ENCODE measurements around the gene WNK2. TPM values are rescaled to one million over a fixed set of nuclear protein-coding genes. Genes with fewer than 3 reads are reported as not detected.
A peak's percentile ranks its signal among the peaks of the same experiment; 100 is the strongest.

WNK2 gene
- total and polyA plus RNA-seq, 4 donors: 29.2 to 124 (median 69.5) TPM

DNA sequence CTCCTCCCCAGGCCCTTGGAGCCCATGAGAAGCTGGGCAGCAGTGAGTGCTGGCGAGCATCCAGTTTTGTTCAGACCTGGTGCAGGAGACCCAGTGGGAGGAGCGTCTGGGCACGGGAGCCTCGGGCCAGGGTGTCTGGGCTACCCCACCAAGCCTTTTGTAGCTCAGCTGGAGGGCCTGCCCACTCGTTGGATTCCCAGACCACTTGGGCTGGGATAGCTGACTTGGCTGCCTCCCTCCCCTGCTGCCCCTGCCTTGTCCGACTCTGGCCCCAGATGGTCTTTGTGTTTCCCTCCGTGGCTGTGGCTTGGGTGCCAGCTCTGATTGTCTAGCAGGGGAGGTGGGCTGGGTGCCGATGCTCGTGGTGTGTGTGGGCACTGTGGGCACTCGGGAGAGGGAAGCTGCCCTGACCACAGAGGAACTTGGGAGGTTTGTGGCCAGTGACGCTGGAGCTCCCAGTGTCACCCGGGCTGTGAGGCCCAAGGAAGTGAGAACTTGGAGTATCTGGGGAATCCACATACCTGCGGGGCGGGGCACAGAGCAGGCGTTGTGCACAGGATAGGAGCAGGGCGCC lies 47.3 kb downstream of the WNK2 start:
- 55% methylated on average over 16 of the region's 16 CpGs for WGBS (ENCODE audit: insufficient coverage)
- Histone ChIP-seq H3K36me3 (ENCODE audit: control insufficient read depth, insufficient read depth, low read length) (peaks cover 58% of the 10 kb centered on the region), H3K27ac (ENCODE audit: low read depth, low read length) (no peak overlapping the region), H3K4me1 (ENCODE audit: control insufficient read depth, insufficient read depth, low read length) (peaks cover 57% of the 10 kb centered on the region), H3K9me3 (ENCODE audit: control insufficient read depth, insufficient read depth, low read length) (no peaks in the 10 kb centered on the region), H3K4me3 (ENCODE audit: low read depth, low read length) (no peak overlapping the region), H3K27me3 (ENCODE audit: control insufficient read depth, insufficient read depth, low read length) (no peaks in the 10 kb centered on the region)
- peak in 1 of 6 donors; percentile 35 for DNase-seq (ENCODE audit: low read depth in 4 of 6, low spot score in 6 of 6)

- WGBS (ENCODE audit: insufficient coverage): 95% methylated on average over 10 of the region's 10 CpGs
Observed at GRCh38 chr9:93231716-93232115, 47.8 kb downstream of the WNK2 start.

DNA sequence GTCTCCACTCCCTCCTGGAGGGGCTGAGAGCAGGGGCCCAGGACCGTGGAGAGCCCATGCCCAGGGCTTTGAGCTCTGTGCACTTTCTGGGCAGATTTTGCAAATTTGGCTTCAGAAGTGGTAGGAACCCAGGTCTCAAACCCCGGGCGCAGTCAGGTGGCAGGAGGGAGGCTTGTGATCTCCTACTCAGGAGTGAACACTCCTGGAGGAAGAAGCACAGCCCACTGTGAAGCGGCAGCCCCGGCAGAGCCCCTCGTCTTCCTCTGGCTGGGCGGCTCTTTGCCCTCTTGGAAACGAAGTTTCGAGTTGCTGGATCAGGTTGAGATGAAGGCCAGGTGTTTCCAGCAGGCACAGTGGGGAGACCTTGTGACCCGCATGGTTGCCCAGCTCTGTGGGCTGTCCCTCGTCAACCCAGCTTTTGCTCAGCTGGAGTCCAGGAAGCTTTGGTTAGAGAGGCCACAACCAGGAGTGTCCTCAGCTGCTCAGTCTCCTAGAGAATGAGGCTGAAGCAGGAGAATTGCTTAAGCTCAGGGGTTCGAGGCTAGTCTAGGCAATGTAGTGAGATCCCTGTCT lies 48.5 kb downstream of the WNK2 start:
- peaks cover 58% of the 10 kb centered on the region for H3K4me1 ChIP-seq (ENCODE audit: control insufficient read depth, insufficient read depth, low read length)
- no peak overlapping the region for H3K4me3 ChIP-seq (ENCODE audit: low read depth, low read length)
- H3K9me3 ChIP-seq (ENCODE audit: control insufficient read depth, insufficient read depth, low read length): no peaks in the 10 kb centered on the region
- peaks cover 65% of the 10 kb centered on the region for H3K36me3 ChIP-seq (ENCODE audit: control insufficient read depth, insufficient read depth, low read length)
- 91% methylated on average over 11 of the region's 12 CpGs for WGBS (ENCODE audit: insufficient coverage)
- no peak for DNase-seq (ENCODE audit: low read depth in 4 of 6, low spot score in 6 of 6)
- H3K27me3 ChIP-seq (ENCODE audit: control insufficient read depth, insufficient read depth, low read length): no peaks in the 10 kb centered on the region
- H3K27ac ChIP-seq (ENCODE audit: low read depth, low read length): no peak overlapping the region

More at GRCh38 chr9:93231716-93232115, 47.8 kb downstream of the WNK2 start:
- H3K9me3 ChIP-seq (ENCODE audit: control insufficient read depth, insufficient read depth, low read length): no peaks in the 10 kb centered on the region
- H3K4me1 ChIP-seq (ENCODE audit: control insufficient read depth, insufficient read depth, low read length): peaks cover 58% of the 10 kb centered on the region
- H3K36me3 ChIP-seq (ENCODE audit: control insufficient read depth, insufficient read depth, low read length): peaks cover 63% of the 10 kb centered on the region
- H3K27ac ChIP-seq (ENCODE audit: low read depth, low read length): no peak overlapping the region
- no peaks in the 10 kb centered on the region for H3K27me3 ChIP-seq (ENCODE audit: control insufficient read depth, insufficient read depth, low read length)
- DNase-seq (ENCODE audit: low read depth in 4 of 6, low spot score in 6 of 6): no peak
- no peak overlapping the region for H3K4me3 ChIP-seq (ENCODE audit: low read depth, low read length)

DNA sequence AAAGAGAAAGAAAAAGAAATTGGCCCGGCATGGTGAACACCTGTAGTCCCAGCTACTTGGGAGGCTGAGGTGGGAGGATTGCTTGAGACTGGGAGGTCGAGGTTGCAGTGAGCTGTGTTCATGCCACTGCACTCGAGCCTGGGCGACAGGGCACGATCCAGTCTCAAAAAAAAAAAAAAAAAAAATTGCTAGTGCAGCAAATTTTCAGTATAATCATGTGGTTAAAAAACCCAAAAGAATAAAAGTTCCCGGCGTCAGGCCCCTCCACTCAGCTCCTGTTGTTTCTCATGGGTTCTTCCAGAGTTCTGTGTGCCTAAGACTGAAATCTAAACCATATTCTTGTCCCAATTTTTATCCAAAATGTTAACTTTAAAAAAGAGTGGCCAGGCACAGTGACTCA lies 49.1 kb downstream of the WNK2 start:
- peaks cover 57% of the 10 kb centered on the region for H3K4me1 ChIP-seq (ENCODE audit: control insufficient read depth, insufficient read depth, low read length)
- WGBS (ENCODE audit: insufficient coverage): 89% methylated on average over 3 of the region's 7 CpGs
- H3K4me3 ChIP-seq (ENCODE audit: low read depth, low read length): no peak overlapping the region
- peaks cover 68% of the 10 kb centered on the region for H3K36me3 ChIP-seq (ENCODE audit: control insufficient read depth, insufficient read depth, low read length)
- no peaks in the 10 kb centered on the region for H3K9me3 ChIP-seq (ENCODE audit: control insufficient read depth, insufficient read depth, low read length)
- DNase-seq (ENCODE audit: low read depth in 4 of 6, low spot score in 6 of 6): no peak
- no peaks in the 10 kb centered on the region for H3K27me3 ChIP-seq (ENCODE audit: control insufficient read depth, insufficient read depth, low read length)
- H3K27ac ChIP-seq (ENCODE audit: low read depth, low read length): no peak overlapping the region

GRCh38 chr9:93234600-93234999 lies 50.7 kb downstream of the WNK2 start:
- no peaks in the 10 kb centered on the region for H3K27me3 ChIP-seq (ENCODE audit: control insufficient read depth, insufficient read depth, low read length)
- H3K9me3 ChIP-seq (ENCODE audit: control insufficient read depth, insufficient read depth, low read length): no peaks in the 10 kb centered on the region
- 91% methylated on average over 15 of the region's 15 CpGs for WGBS (ENCODE audit: insufficient coverage)
- peaks cover 77% of the 10 kb centered on the region for H3K36me3 ChIP-seq (ENCODE audit: control insufficient read depth, insufficient read depth, low read length)
- no peak for DNase-seq (ENCODE audit: low read depth in 4 of 6, low spot score in 6 of 6)
- H3K4me1 ChIP-seq (ENCODE audit: control insufficient read depth, insufficient read depth, low read length): peaks cover 58% of the 10 kb centered on the region
- no peak overlapping the region for H3K4me3 ChIP-seq (ENCODE audit: low read depth, low read length)
- H3K27ac ChIP-seq (ENCODE audit: low read depth, low read length): peak overlapping the region; percentile 61

DNA sequence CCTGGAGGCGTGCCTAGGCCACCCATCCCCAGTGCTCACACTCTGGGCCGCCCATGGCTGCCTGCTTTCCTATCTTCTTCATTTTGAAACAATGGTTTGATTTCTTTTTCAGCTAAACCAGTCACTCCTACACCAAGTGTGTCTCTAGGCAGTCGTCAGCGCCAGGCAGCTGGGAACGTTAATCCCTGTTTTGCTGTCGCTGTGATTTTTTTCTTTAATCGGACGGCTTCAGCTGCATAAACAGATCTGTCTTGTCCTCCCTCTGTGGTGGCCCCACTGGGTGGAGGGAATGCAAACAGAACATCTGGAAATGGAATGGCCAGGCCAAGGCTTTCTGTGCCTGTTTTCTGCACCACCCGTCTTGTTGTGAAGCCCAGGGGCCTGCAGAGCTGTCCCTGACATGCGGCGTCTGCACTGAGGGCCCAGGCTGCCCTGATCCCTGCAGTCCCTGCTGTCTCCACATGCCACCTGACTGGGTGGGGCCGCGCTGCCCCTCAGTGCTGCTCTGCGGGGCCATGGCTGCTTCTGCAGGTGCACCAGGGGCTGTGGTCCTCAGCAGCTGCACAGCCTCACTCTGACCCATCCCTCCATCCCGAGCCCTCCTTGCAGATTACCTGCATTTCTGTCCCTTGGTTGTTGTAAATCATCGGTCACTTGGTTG lies 51.5 kb downstream of the WNK2 start:
- Histone ChIP-seq H3K36me3 (ENCODE audit: control insufficient read depth, insufficient read depth, low read length) (peaks cover 77% of the 10 kb centered on the region), H3K27me3 (ENCODE audit: control insufficient read depth, insufficient read depth, low read length) (no peaks in the 10 kb centered on the region), H3K4me3 (ENCODE audit: low read depth, low read length) (no peak overlapping the region), H3K4me1 (ENCODE audit: control insufficient read depth, insufficient read depth, low read length) (peaks cover 56% of the 10 kb centered on the region), H3K27ac (ENCODE audit: low read depth, low read length) (peak overlapping the region; percentile 61), H3K9me3 (ENCODE audit: control insufficient read depth, insufficient read depth, low read length) (no peaks in the 10 kb centered on the region)
- DNase-seq (ENCODE audit: low read depth in 4 of 6, low spot score in 6 of 6): peak in 4 of 6 donors; percentile 28 to 81 (median 58)
- WGBS (ENCODE audit: insufficient coverage): 47% methylated on average over 15 of the region's 16 CpGs

DNA sequence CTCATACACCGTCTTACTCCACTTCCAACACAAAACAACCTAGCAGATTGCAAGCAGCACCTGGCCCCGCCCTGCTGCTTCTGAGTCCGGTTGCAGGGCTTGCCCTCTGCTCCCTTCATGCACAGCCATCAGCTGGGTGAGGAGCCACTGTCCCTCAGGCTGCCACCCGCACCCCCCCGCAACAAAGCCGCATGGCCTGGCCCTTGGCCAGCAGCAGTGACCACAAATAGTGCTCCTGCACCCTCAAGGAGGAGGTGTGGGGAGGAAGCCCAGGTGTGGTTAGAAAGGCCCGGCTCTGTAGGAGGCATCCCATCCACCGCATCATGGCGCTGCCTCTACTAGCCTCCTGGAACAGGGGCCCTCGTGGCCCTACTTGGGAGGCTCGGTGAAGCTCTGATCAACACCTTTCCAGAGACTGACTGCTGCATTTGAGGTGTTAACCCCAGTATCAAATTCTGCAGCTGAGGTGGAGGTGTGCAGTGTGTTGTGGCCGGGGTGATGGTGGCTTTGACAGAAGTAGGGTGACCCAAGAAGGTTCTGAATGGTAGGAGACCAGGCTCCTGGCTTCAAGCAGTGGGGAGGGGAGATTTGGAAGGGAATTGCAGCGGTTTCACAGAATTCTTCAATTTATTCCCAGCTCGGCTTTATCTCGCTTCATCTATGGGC lies 52.7 kb downstream of the WNK2 start:
- peaks cover 71% of the 10 kb centered on the region for H3K36me3 ChIP-seq (ENCODE audit: control insufficient read depth, insufficient read depth, low read length)
- H3K4me1 ChIP-seq (ENCODE audit: control insufficient read depth, insufficient read depth, low read length): peaks cover 51% of the 10 kb centered on the region
- no peaks in the 10 kb centered on the region for H3K9me3 ChIP-seq (ENCODE audit: control insufficient read depth, insufficient read depth, low read length)
- H3K4me3 ChIP-seq (ENCODE audit: low read depth, low read length): no peak overlapping the region
- no peak for DNase-seq (ENCODE audit: low read depth in 4 of 6, low spot score in 6 of 6)
- H3K27ac ChIP-seq (ENCODE audit: low read depth, low read length): no peak overlapping the region
- 89% methylated on average over 12 of the region's 15 CpGs for WGBS (ENCODE audit: insufficient coverage)
- H3K27me3 ChIP-seq (ENCODE audit: control insufficient read depth, insufficient read depth, low read length): no peaks in the 10 kb centered on the region

- H3K4me1 ChIP-seq (ENCODE audit: control insufficient read depth, insufficient read depth, low read length): peaks cover 46% of the 10 kb centered on the region
- no peak overlapping the region for H3K27ac ChIP-seq (ENCODE audit: low read depth, low read length)
- peaks cover 68% of the 10 kb centered on the region for H3K36me3 ChIP-seq (ENCODE audit: control insufficient read depth, insufficient read depth, low read length)
- H3K9me3 ChIP-seq (ENCODE audit: control insufficient read depth, insufficient read depth, low read length): no peaks in the 10 kb centered on the region
- no peak for DNase-seq (ENCODE audit: low read depth in 4 of 6, low spot score in 6 of 6)
- 50% methylated on average over 1 of the region's 2 CpGs for WGBS (ENCODE audit: insufficient coverage)
- H3K27me3 ChIP-seq (ENCODE audit: control insufficient read depth, insufficient read depth, low read length): no peaks in the 10 kb centered on the region
- H3K4me3 ChIP-seq (ENCODE audit: low read depth, low read length): no peak overlapping the region
Observed at GRCh38 chr9:93237540-93237939, 53.6 kb downstream of the WNK2 start.

DNA sequence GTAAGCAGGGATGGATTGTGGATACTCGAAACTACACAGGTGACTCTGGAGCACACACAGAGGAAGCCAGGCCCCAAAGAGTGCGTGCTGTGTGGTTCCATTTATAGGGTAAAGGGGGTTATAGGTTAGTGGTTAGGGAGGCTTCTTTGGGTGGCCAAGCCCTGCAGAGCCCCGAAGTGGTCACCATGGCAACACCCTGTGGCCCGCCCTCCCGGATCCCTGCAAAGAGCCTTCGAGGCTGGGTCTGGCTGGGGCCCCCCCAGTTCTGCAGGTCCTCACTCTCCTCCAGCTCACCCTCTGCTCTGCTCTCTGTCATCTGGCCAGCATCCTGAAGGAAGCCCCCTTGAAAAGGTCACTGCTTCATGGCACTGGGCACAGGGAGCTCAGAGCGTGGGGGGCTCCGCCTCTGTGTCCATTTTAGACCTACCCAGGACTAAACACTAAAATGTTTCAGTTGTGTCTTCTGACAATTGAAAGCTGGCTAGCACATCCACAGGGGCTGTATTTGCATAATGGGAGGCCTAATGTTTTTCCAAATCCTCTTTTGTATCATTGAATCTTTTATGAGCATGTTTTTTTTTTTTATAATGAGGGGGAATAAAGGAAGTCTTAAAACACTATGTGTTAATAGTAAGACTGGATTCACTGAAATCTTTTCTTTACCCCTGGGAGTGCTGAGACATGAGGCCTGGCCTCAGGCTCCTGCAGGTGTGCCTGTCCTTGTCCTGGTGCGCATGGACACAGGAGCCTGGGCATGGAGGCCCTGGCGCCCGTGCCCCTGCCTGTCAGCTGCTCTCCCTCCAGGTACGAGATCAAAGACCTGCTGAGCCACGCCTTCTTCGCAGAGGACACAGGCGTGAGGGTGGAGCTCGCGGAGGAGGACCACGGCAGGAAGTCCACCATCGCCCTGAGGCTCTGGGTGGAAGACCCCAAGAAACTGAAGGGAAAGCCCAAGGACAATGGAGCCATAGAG lies 55.3 kb downstream of the WNK2 start:
- Histone ChIP-seq H3K4me3 (ENCODE audit: low read depth, low read length) (no peak overlapping the region), H3K4me1 (ENCODE audit: control insufficient read depth, insufficient read depth, low read length) (peaks cover 55% of the 10 kb centered on the region), H3K9me3 (ENCODE audit: control insufficient read depth, insufficient read depth, low read length) (no peaks in the 10 kb centered on the region), H3K27me3 (ENCODE audit: control insufficient read depth, insufficient read depth, low read length) (no peaks in the 10 kb centered on the region), H3K36me3 (ENCODE audit: control insufficient read depth, insufficient read depth, low read length) (peaks cover 81% of the 10 kb centered on the region), H3K27ac (ENCODE audit: low read depth, low read length) (no peak overlapping the region)
- 93% methylated on average over 16 of the region's 19 CpGs for WGBS (ENCODE audit: insufficient coverage)
- DNase-seq (ENCODE audit: low read depth in 4 of 6, low spot score in 6 of 6): peak in 1 of 6 donors; percentile 55

Measured in spinal cord (tissue), 10 donors.